HG03095 (cell line): ENCODE data around the gene DLGAP1.
"Not testable (repeated sequence)": the region's sequence is repeated elsewhere in the genome, so short reads cannot be mapped to it uniquely, and the experiment has no call there.

ENCODE experiments used
- ATAC-seq: cut with Tn5 transposase; IDR thresholded peaks from one replicate; pipeline ENCODE4 v1.9.1; 2021; ENCODE audit warnings: moderate library complexity; ENCODE audit not compliant: unreplicated experiment

The DLGAP1 gene

DNA sequence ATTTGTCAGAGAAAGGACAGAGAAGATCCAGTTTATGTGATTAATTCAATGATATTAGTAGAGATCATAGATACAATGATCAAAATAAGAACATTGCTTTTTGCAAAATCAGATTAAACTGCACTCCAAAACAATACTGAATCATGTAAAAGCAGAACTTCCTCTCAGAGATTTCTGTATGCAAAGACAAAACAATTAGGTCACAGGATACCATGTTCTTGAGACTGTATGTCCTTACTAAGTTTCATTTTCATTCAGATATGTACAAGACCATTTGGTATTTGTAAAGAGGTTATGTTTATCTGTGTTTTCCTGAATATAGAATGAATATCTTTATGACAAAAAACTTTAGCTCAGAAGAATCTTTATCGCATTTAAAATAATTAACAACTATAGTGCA, 161.8 kb downstream of the DLGAP1 start:
- ATAC-seq, result no peak

DNA sequence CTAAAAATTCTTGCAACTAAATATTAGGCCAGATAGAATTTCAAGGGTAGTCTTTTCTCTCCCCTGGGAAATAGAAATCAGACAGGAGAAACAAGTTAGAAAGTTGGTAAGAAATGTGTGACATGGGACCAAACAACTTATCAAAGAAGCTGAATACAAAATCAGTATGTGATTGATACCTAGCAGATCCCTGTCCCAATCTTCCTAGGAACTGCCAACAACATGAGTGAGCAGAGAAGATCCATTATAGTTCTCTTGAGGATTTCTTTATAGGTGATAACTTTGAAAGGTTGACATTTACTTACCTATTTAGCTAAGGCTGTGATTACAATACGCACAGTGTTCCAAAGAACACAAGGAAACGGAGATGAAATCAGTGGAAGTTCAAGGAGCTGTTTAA, 162.4 kb downstream of the DLGAP1 start:
- no peak for ATAC-seq

DNA sequence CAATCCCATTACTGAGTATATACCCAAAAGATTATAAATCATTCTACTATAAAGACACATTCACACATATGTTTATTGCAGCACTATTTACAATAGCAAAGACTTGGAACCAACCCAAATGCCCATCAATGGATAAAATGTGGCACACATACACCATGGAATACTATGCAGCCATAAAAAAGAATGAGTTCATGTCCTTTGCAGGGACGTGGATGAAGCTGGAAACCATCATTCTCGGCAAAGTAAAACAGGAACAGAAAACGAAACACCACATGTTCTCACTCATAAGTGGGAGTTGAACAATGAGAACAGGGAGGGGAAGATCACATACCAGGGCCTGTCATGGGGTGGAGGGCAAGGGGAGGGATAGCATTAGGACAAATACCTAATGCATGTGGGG, 167.8 kb downstream of the DLGAP1 start:
- ATAC-seq, result not testable (repeated sequence)

DNA sequence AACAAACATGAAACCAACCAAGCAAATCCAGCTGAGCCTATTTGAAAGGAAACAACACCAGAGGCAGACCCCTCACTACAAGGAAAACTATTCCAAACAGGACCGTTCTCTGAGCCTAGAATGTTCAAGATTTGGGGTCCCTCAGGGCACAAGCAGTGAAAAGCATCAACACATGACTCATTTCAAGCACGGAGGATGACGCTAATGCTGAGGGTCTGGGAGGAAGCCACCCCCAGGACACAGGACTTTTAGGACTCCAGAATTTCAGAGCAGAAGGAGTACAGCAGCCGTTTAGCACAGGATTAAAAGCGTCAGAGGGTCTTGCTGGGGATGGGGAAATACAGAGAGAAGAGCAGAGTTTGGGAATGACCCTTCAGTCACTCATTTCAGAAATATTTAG, 168.9 kb downstream of the DLGAP1 start:
- ATAC-seq, result no peak

DNA sequence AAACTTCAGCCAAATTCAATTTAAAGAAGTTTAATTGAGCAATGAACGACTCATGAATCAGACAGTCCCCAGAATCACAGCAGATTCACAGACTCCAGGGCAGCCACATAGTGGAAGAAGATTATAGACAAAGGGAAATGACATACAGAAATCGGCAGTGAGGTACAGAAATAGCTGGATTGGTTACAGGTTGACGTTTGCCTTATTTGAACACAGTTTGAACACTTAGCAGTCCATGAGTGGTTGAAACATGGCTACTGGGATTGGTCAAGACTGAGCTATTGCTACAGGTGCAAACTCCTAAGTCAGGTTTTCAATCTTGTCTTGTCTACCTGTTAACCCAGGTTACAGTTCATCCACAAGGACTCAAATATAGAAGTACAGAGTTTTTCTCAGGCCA, 169.6 kb downstream of the DLGAP1 start:
- no peak for ATAC-seq

DNA sequence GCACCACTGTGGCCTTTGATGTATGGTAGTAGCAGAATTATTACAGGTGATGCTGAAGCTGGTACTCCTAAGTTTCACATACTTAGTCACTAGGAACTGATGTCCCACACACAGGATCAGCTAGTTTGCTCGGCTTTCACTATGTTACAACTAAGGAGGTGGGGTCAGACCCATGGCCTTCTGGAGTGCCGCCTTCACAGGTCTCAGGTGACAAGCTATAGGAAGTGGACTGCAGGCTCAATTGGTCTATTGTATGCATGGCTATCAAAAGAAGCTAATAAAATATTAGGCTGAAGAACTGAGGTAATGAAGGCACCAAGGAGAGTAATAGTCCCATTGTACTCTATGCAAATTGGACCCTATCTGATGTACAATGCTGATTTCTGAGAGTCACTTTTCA, 170.6 kb downstream of the DLGAP1 start:
- no peak for ATAC-seq

DNA sequence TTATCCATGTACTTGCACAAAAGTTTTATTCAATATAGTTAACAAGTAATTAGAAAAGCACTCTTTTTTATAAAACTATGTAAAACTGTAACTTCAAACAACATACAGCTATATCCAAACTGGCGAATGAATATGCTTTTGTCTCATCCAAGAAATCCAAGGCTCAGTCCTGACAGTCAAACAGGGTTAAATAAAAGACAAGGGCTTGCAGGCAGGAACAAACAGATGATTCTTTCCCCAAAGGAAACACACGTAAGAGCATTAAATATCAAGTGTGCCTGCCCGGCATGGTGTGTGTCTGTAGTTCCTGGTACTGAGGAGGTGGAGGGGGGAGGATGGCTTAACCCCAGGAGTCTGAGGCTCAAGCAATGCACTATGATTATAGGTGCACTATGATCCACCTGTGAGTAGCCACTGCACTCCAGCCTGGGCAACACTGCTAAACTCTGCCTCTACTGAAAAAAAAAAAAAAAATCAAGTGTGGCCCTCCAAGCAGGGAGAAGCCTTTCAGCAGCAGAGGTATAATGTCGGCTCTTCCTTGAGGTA, 171.3 kb downstream of the DLGAP1 start:
- no peak for ATAC-seq

DNA sequence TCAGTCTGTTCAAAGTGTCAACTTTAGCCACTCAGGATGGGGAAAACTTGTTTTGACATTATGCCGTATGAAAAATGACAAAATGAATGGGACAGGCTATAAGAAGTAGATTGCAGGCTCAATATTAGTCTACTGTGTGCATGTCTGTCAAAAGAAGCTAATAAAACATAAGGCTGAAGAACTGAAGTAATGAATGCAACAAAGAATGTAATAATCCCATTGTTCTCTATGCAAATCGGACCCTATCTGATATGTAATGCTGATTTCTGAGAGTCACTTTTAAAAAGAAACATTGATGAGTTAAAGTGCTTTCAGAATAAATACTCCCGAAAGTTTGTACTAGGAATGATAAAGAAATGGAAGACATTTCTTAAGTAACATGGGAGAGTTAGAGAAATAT, 172.2 kb downstream of the DLGAP1 start:
- ATAC-seq, result no peak

DNA sequence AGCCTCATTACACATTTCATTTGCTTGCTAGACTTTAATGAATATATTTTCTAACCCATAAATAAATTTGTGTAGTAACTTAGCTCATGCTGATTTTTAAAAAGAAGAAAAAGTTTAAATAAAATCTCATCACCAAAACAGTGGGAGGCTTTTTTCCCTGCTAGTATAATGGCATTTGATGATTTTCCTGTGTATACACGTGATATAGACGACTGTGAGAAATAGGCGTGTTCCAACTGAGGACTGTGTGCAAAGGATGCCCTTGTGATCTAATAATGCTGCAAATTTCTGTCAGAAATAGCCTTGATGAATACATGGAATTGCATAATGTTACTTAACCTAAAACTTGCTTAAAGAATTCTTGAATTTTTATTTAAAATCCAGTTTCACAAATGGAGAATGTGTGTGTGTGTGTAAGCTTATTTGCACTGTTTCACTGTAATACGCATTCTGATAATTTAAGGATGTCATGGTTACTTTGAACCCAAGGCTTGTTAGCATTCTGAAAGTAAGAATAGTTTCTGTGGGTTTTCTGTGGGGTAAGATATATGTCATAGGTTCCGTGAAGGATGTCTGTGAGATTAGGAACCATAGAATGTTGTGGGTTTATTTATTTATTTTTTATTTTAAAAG, 178.0 kb downstream of the DLGAP1 start:
- ATAC-seq, result peak; percentile 65

DNA sequence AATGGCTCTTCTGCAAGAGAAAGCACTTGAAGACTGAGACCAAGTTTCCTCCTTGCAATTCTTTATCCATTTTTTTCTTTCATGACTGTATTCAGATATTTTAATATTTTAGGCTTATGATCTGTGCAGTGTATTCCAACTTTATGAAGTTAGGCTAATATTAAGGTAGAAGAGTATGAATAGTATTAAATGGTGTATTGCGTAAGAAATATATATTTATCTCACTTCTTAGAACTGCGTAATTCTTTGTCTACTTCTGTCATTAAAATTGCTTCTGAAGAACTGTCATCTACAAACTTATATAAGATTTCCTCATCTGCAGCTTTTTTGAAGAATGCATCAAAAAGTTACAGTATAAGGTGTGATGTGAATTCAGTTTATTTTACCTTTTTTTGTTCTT, 183.2 kb downstream of the DLGAP1 start:
- ATAC-seq, result no peak

DNA sequence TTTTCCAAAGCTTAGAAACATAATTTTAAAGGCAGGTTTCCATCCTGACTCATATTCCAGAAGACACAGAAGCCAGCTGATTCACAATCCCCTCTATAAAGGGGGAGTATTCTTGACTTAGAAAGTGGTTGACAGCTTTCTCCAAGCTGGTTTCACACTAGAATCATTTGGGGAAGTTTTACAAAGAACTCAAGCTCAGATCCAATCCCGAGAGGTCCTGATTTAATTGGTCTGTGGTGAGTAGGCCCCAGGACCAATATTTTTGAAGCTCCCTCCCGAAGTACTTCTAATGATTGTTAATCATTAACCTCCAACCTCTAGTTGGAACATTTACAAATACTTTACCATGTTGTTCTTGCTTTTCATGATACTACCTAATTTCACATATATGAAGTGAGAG, 184.1 kb downstream of the DLGAP1 start:
- ATAC-seq, result no peak

DNA sequence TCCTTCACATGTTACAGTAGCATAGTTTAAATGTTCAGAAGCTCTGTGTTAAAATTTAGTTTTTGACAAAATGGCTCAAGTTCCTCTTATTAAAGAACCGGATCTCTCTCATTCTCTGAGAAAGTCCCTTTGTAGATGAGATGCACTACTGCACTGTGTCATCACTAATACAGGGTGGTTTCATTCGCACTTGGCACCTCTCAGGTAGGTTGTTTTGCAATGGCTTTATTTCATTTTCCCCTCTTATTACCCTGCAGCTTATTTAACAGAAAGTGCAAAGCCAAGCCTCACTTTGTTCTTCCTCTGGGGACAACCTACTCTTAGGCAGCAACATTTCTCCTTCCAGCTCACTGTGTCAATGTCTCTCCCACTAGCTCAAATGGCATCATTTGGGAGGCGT, 185.1 kb downstream of the DLGAP1 start:
- ATAC-seq, result no peak

DNA sequence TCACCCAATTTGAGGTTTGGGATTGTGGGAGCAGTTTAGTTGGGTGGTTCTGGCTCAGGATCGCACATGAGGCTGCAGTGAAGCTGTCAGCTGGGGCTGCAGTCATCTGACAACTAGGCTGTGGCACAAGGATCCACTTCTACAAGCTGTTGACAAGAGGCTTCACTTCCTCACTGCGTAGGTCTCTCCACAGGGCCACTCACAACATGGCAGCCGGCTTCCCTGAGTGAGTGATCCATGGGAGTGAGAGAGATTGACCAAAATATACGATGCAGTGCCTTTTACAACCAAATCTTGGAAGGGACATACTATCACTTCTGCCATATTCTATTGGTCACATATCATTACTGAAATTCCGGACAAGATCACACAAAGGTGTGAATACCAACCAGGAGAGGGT, 187.5 kb downstream of the DLGAP1 start:
- ATAC-seq, result no peak

DNA sequence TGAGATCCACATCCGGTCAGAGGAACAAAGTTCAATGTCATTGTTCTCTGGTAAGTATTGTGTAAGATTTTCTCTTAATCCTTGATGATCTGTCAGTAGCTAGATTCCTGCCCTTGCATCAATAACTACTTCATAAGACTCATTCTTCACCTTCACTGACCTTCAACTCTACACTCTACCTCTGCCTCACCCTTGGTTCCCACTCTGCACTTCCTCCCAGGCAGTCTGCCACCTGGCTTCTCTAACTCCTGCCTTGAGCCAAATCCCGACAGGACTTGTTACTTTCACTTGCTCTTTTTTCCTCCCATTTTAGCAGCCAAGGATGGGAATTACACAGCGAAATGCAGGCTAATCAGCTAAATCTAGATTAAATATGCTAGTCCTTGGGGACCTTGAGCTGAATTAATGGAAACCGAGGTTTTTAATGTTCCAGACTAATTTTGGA, 190.7 kb downstream of the DLGAP1 start:
- no peak for ATAC-seq

DNA sequence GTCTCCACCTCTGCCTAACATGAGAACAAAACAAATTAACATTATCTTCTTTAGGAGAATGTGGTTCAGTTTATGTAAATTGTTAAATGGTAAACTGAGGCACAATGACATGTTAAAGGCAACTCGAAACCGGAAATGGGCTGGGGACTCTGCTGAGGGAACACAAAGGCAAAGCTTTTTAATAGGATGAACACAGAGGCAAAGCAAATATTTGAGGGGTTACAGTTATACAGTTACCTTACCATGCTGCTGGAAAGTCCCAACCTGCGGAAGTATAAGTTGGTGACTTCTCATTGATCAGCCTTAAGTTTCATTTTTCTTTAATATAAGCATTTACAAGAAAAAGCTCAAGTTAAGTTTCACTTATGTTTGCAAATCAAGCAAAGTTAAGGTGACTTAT, 195.0 kb downstream of the DLGAP1 start:
- no peak for ATAC-seq

DNA sequence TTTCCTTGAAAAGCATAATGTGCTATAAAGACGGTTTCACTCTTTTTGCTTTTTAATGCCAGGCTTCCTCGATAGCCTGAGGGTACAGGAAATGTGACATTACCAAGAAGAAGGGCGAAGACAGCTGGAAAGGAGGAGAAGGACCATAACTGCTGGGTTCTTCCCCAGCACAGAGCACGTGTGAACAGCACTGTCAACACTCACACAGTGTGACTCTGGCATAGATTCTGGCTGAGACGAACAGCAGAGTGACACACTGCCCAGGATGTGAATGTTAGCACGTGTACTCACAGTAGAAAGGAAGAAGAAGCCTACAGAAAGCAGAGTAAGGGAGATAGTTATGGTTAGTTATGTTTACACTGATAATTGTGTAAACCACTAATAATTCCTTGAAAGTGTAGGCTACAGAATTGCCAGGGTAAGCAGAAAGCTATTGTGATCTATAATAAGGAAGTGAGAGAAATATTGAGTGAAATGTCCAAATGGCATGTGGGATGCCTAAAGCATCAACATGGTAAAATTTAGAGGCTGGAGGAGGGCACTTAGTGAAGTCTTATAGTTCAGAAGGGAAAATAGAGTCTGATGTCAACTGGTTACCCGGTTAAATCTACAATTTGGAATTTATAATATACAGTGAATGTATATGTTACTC, 198.2 kb downstream of the DLGAP1 start:
- no peak for ATAC-seq

DNA sequence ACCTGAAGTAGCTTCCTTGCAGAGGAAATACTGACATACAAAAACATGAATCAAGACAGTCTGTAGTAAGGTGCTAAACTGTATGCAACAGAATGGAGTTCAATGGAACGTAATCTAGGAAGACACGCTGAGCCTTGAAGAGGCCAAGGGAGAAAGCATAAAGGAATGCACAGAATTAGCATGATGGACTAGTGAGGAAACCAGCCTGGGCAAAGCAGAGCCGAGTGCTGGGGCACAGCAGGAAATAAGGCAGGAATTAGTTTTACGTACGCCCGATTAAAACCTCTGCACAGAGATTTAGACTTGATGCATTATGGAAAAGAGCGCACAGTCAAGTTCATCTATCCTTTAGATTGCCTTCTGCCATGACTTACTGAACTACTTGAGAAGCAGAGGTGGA, 200.3 kb downstream of the DLGAP1 start:
- ATAC-seq, result no peak

DNA sequence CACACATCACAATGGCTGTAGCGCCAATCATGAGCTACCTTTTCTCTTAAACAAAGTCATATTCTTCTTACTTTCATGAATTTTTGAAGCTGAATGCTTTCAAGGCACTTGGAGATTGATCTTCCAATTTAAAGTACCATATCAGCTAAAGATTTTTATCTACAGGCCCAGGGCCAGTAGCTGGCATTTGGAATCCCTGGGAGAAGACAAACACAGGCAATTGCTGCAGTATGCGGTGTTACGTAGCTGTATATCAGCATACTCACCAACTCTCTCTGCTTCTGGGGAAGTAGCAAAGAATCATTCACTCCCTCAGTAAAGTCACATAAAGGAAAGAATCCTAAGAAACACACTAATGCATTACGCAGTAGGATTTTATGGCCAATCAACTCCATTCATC, 202.3 kb downstream of the DLGAP1 start:
- ATAC-seq, result no peak

DNA sequence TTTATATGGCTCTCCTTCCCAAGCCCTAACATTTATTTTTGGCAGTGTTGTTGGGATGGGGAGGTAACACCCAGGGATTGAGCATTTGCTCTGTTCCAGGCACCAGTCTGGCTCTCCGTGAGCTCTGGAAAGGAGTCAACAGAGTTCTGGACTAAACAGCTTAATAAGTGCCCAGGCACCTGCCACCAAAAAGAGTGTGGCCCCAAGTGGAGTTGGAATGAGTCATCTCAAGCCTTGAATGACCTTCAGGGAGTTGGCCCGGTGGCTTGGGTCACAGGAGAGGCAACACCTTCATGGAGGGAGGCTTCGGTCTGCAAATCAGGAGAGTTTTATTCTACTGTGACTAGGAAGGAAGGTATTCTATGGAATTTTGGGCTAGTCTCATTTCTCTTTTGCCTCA, 203.2 kb downstream of the DLGAP1 start:
- no peak for ATAC-seq

DNA sequence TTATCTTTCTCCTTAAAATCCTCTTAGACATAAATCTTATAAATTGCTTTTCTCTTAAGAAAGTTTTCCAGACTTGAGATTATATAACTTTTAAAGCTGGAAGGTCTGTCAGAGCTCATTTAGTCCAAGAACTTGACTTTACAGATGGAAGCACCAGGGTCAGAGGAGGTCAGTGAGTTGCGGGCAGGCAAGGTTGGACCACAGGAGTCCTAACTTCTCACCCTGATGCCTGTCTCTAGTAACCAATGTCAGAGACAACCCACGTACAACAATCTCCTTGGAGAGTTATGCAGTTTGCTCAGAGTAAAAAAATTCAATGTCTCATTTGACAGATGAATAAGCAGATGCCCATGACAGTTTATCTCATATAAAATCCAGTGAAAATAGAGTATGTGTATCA, 203.9 kb downstream of the DLGAP1 start:
- ATAC-seq, result no peak

DNA sequence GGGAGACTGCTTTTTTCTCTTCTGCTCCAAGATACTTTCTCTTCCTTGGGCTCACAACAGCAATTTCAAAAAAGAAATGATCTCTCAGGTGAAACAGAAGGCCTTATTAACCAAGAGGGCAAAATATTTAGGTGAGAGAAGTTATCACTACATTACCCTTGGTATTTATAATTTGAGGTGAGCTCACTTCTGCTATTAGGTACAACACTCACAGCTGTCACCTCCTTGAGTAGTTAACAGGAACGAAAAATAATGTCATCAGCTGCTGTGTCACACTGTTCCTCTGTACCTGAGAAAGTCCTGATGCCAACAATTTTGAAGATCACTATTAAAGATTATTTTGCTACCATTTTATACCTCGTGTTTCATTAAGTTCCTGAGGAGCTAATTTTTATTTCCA, 205.0 kb downstream of the DLGAP1 start:
- ATAC-seq, result no peak

DNA sequence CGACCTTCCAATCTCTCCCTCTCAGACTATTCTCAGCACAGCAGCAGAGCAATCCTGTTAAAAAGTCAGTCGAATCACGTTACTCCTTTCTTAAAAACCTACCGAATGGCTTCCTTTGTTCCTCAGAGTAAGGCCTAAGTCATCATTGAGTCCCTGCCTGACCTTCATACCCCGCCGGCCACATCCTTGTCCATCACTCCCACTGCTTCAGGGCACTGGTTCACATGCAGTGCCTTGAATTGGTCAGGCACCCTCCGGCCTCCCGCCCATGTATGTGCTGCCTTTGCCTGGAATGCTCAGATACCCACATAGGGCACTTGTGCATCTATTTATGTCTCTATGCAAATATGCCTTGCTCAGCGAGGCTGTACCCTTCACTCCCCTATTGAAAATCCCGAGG, 206.4 kb downstream of the DLGAP1 start:
- no peak for ATAC-seq

DNA sequence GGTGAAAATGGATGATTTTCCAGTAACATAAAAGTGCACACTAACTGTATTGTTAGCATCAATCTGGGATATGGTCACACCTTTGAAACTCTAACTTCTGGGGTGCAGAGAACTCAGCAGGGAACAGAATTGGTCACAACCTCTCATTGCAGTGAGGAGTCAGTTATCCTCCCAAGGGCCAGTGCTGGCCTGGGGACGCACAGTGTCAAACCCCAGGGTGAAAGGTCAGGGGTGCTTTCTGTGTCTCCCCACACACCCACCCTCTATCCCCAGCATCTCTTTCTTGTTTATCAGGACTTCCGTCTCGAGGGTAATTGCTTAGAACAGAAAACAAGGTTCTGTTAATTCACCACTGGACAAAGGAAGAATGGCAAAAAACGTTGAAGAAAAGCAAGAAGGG, 208.7 kb downstream of the DLGAP1 start:
- no peak for ATAC-seq
